ENCODE measurements around the gene PRLH. TPM values are rescaled to one million over a fixed set of nuclear protein-coding genes. Genes with fewer than 3 reads are reported as not detected.
"Not testable (repeated sequence)": the region's sequence is repeated elsewhere in the genome, so short reads cannot be mapped to it uniquely, and the experiment has no call there.

Gene PRLH
- total RNA-seq, 1 donor from 2014 or later: not detected

- no peak for DNase-seq
Measured at GRCh38 chr2:237602409-237602808, 36.0 kb downstream of the PRLH start.

- DNase-seq: no peak
Measured at GRCh38 chr2:237603049-237603717, 36.8 kb downstream of the PRLH start.

GRCh38 chr2:237603718-237604362 lies 37.5 kb downstream of the PRLH start:
- DNase-seq: peak; percentile 99

GRCh38 chr2:237604391-237604790 lies 38.0 kb downstream of the PRLH start:
- DNase-seq: no peak

DNA sequence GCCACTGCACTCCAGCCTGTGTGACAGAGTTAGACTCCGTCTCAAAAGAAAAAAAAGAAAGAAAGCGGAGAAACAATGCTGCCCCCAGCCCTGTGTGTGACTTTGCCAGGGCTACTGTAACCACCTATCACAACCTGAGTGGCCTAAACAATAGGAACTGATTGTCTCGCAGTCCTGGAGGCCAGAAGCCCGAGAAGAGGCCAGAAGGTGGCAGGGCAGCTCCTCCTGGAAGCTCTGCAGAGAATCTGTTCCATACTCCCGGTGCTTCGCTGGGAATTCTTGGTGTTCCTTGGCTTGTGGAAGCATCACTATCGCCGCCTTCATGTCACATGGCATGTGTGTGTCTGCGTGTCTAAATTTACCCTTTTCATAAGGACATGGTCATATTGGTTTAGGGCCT lies 38.6 kb downstream of the PRLH start:
- peak; percentile 86 for DNase-seq

DNA sequence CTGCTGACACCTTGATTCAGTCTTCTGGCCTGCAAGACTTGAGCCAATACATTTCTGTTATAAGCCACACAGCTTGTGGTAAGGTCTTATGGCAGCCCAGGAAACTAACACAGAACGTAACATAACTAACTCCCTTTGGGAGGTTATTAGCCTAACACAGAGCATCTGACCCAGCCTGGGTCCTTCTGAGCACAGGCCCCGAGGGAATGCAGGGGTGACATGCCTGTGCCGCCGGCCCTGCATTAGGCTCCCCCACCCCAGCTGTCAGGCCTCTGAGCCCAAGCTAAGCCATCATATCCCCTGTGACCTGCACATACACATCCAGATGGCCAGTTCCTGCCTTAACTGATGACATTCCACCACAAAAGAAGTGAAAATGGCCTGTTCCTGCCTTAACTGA lies 40.1 kb downstream of the PRLH start:
- DNase-seq: not testable (repeated sequence)

GRCh38 chr2:237612527-237613357 lies 46.4 kb downstream of the PRLH start:
- no peak for DNase-seq

DNA sequence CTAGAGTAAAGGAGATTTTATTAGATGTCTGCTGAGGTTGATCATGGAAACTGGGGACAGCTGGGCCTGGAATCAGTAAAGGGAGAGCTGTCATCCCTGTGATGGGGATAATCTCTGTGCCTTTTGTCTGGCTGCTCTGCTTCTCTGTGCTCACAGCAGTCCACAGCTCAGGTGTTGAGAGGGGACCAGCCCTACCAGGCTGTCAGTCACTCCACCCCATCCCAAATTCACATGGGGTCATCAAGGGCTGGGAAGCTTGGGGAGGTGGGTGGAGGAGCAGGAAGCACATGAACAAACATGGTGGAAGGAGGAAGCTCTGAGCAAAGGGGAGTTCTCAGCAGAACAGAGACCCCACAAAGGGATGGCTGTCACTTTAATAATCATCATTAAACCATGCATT lies 47.3 kb downstream of the PRLH start:
- no peak for DNase-seq

GRCh38 chr2:237614151-237614720 lies 47.9 kb downstream of the PRLH start:
- peak; percentile 91 for DNase-seq

DNA sequence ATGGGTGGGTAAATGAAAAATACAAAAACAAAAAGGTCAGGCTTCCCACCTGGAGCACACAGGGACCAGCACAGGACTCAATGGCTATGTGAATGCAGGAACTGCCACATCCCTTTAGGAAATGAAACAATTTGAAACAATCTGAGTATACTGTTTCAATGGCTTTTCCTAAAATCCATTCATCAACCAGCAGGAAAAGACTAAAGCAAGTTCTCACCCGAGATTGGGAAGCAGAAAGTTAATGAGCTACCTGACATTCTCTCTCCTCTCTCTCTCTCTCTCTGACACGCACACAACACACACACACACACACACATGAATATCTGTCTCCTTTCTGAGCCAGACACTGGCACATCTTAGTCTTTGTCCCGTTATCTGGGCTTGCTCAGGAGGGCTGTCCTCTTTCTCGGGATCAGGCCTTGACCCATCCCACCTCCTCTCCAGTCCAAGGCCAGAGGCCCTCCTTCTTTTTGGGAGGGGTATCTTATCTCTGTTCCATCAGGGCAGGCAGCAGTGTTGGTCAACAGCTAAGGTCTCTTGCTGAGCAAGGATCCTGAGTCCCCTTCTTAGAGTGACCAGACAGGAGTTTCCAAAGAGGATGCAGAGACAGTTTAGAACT lies 49.4 kb downstream of the PRLH start:
- DNase-seq: peak; percentile 61

DNA sequence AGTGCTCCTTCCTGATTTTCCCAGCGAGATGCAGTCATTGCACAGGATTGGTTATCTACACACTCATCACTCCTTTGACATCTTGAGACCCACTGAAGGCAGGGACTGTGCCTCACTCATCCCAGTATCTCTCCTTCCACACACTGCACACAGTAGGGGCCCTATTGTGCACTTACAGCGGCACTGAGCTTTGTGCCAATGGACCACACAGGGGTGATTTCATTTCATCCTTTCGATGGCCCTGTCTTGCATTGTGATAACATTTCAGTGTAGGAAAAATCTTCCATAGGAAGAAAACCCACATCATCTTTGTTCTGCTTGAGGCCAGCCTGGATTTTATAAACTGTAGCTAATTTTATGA lies 50.0 kb downstream of the PRLH start:
- DNase-seq: peak; percentile 45

Other genes starting within 250 kb of the PRLH start
- gene COL6A3, start 152.4 kb upstream of the PRLH start, total RNA-seq: 6.3 and 14.6 TPM in 2 replicates
- gene MLPH, start 79.3 kb upstream of the PRLH start, total RNA-seq: 0.28 and 1.0 TPM in 2 replicates
- gene RAB17, start 24.2 kb downstream of the PRLH start, total RNA-seq: 4.9 and 14.1 TPM in 2 replicates
- gene LRRFIP1, start 61.0 kb downstream of the PRLH start, total RNA-seq: 198 and 305 TPM in 2 replicates
- gene RBM44, start 232.2 kb downstream of the PRLH start, total RNA-seq: 0.65 and 0.68 TPM in 2 replicates

Measured in dermis blood vessel endothelial cell (primary cell).